Spleen (tissue), 11 donors: ENCODE measurements around the gene NAA15. TPM values are rescaled to one million over a fixed set of nuclear protein-coding genes. Genes with fewer than 3 reads are reported as not detected.

Source experiments
- DNase-seq: peaks from one replicate; pipeline ENCODE4 v3.0.0-alpha.2; 2020
- H3K27ac ChIP-seq, 8 donors: fragments of 200-600 bp; sonication (generic) in 7 of 8; 1 replicate in 4 of 8; 2 replicates in 4 of 8; pipeline versions ENCODE4 v1.5.0 to v1.8.0; 2016 to 2021; ENCODE audit warnings: inconsistent platforms in 4 of 8, mild to moderate bottlenecking in 4 of 8, moderate library complexity in 1 of 8
- H3K27me3 ChIP-seq, 7 donors: fragments of 200-600 bp; sonication (generic) in 6 of 7; replicated peaks in 1 of 7; 1 replicate in 4 of 7; 2 replicates in 3 of 7; pipeline versions ENCODE4 v1.5.0 to v1.8.0; 2016 to 2021; ENCODE audit warnings: inconsistent platforms in 3 of 7, mild to moderate bottlenecking in 1 of 7
- H3K36me3 ChIP-seq, 6 donors: fragments of 200-600 bp; sonication (generic) in 5 of 6; 1 replicate in 4 of 6; 2 replicates in 2 of 6; pipeline versions ENCODE4 v1.5.0 to v1.8.0; 2016 to 2021; ENCODE audit warnings: inconsistent platforms in 2 of 6
- H3K4me1 ChIP-seq, 6 donors: fragments of 200-600 bp; sonication (generic) in 5 of 6; 1 replicate in 3 of 6; 2 replicates in 3 of 6; pipeline versions ENCODE4 v1.5.0 to v1.8.0; 2016 to 2021; ENCODE audit warnings: inconsistent platforms in 3 of 6
- H3K4me3 ChIP-seq, 8 donors: fragments of 200-600 bp; sonication (generic) in 7 of 8; 1 replicate in 4 of 8; 2 replicates in 4 of 8; pipeline versions ENCODE4 v1.5.0 to v1.8.0; 2016 to 2021; ENCODE audit warnings: inconsistent platforms in 4 of 8, mild to moderate bottlenecking in 4 of 8, moderate library complexity in 2 of 8
- H3K9me3 ChIP-seq, 8 donors: fragments of 200-600 bp; sonication (generic) in 7 of 8; 1 replicate in 4 of 8; 2 replicates in 4 of 8; pipeline versions ENCODE4 v1.5.0 to v1.8.0; 2016 to 2021; ENCODE audit warnings: inconsistent platforms in 4 of 8
- CTCF ChIP-seq, 11 experiments: fragments of 200-600 bp in 7 of 11; fragments of 450-650 bp in 4 of 11; sonication (generic) in 4 of 11; IDR thresholded peaks in 8 of 11; conservative IDR thresholded peaks in 3 of 11; 1 replicate in 7 of 11; 2 replicates in 4 of 11; pipeline versions ENCODE4 v1.4.0 to v1.8.0; 2016 to 2021; ENCODE audit warnings: antibody characterized with exemption in 11 of 11, inconsistent platforms in 4 of 11, mild to moderate bottlenecking in 1 of 11
- POLR2A ChIP-seq, 3 donors: fragments of 450-650 bp; IDR thresholded peaks; one replicate each; pipeline ENCODE4 v1.5.1; 2017; ENCODE audit warnings: antibody characterized with exemption in 3 of 3, mild to moderate bottlenecking in 1 of 3
- POLR2AphosphoS5 ChIP-seq, 3 donors: sonication (generic); formaldehyde crosslinking; IDR thresholded peaks; one replicate each; pipeline ENCODE4 v1.5.1; 2017; ENCODE audit warnings: antibody characterized with exemption in 3 of 3
- WGBS, 5 donors: extraction: QIAGEN DNeasy Blood & Tissue Kit in 3 of 5; methylation state at CpG; one replicate each; pipeline versions ENCODE4 v1.1.5 to v1.1.7; 2013 to 2018; 5-methylcytosine and 5-hydroxymethylcytosine counted together
- intact Hi-C: fragments of 100-400 bp; cut with DNase I; formaldehyde crosslinking; loops from one replicate; pipeline ENCODE4 v1.15.0; 2023; ENCODE audit warnings: low total_unique reads
- polyA plus RNA-seq, 3 donors: library from polyadenylated mRNA; stranded (reverse); fragments of 200-250 nt; gene quantifications; one replicate each; pipeline ENCODE4 v1.2.1, GENCODE V29; 2013
- total RNA-seq, 7 donors: library from RNA; depleted of rRNA in 3 of 7; stranded (reverse); fragments of >200 nt in 3 of 7; fragmentation: NEBNext Ultra II Directional in 4 of 7; extraction: Animal tissue kit (Norgen Biotek cat#: 25700) in 4 of 7; gene quantifications; one replicate each; pipeline versions ENCODE4 v1.1.0 to v1.2.1, GENCODE V29; 2016 to 2021
- donor health status: healthy with polysubstance abuse.
- donor health status: DM: no; HTN: no; CAD: no; lungs with moderate emphysema.
- donor health status: DM: no; HTN: no; CAD: no.
- donor health status: Bipolar disorder and iron deficiency.
- donor health status: healthy.
- donor health status: DM: no; HTN: no; CAD: no.
- donor health status: DM: yes; HTN: yes; CAD: no.

NAA15 gene
- total and polyA plus RNA-seq, 10 donors, result 5.4 to 66.7 (median 37.8) TPM

- intact Hi-C loops, result no loop called here
- H3K27ac ChIP-seq, result no peak overlapping the region
- DNase-seq, result no peak
- TF ChIP-seq POLR2A (IDR thresholded peaks at IDR 0.05) (no peak), CTCF (IDR thresholded peaks at IDR 0.05 in 8 of 11, conservative IDR thresholded peaks at IDR 0.05 in 3 of 11) (no peak), POLR2AphosphoS5 (IDR thresholded peaks at IDR 0.05) (no peak)
- no peaks in the 10 kb centered on the region for H3K27me3 ChIP-seq
- H3K4me1 ChIP-seq, result peaks cover 0 to 38% (median 3%) of the 10 kb centered on the region in 6 donors
- H3K4me3 ChIP-seq, result no peak overlapping the region
- peaks cover 0 to 67% (median 21%) of the 10 kb centered on the region in 6 donors for H3K36me3 ChIP-seq
- no peaks in the 10 kb centered on the region for H3K9me3 ChIP-seq
Observed at GRCh38 chr4:139337612-139338011, 36.3 kb downstream of the NAA15 start.

DNA sequence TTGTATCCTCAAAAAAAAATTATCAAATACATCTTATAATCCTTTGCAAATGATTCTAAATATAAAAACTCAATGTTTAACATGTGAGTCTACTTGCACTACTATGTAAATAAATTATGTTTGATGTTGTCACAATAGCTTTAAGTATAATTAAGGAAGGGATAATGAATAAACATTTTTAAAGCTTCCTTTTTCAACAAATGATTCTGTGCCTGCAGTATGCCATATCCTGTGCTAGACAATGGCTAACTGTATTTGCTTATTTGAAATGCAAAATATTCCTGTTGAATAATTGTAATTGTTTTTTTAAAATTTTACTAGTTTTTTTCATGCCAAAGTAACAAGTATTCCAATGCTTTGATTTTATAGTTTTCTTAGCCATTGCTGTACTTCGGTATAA is 60.0 kb downstream of the NAA15 start:
- DNase-seq, result no peak
- intact Hi-C loops, result no loop called here
- Histone ChIP-seq H3K9me3 (no peaks in the 10 kb centered on the region), H3K27ac (no peak overlapping the region), H3K36me3 (peaks cover 0 to 97% (median 59%) of the 10 kb centered on the region in 6 donors), H3K4me1 (peaks cover 0 to 7% (median 0%) of the 10 kb centered on the region in 6 donors), H3K4me3 (no peak overlapping the region), H3K27me3 (no peaks in the 10 kb centered on the region)
- TF ChIP-seq POLR2A (IDR thresholded peaks at IDR 0.05) (no peak), POLR2AphosphoS5 (IDR thresholded peaks at IDR 0.05) (no peak), CTCF (IDR thresholded peaks at IDR 0.05 in 8 of 11, conservative IDR thresholded peaks at IDR 0.05 in 3 of 11) (no peak)
- WGBS, 5 donors, result 96 to 100% (median 98%) methylated on average over 1 of the region's 1 CpG

- WGBS, 5 donors, result 70 to 91% (median 85%) methylated on average over 1 of the region's 1 CpG
- Histone ChIP-seq H3K9me3 (no peaks in the 10 kb centered on the region), H3K27me3 (no peaks in the 10 kb centered on the region), H3K4me3 (no peak overlapping the region), H3K27ac (no peak overlapping the region), H3K4me1 (peaks cover 0 to 5% (median 0%) of the 10 kb centered on the region in 6 donors), H3K36me3 (peaks cover 0 to 97% (median 41%) of the 10 kb centered on the region in 6 donors)
- TF ChIP-seq POLR2AphosphoS5 (IDR thresholded peaks at IDR 0.05) (no peak), CTCF (IDR thresholded peaks at IDR 0.05 in 8 of 11, conservative IDR thresholded peaks at IDR 0.05 in 3 of 11) (no peak), POLR2A (IDR thresholded peaks at IDR 0.05) (no peak)
- intact Hi-C loops, result no loop called here
- DNase-seq, result no peak
Observed at GRCh38 chr4:139367421-139368090, 66.3 kb downstream of the NAA15 start.

- Histone ChIP-seq H3K36me3 (peaks cover 0 to 98% (median 49%) of the 10 kb centered on the region in 6 donors), H3K4me1 (no peaks in the 10 kb centered on the region), H3K4me3 (no peak overlapping the region), H3K27me3 (no peaks in the 10 kb centered on the region), H3K9me3 (no peaks in the 10 kb centered on the region), H3K27ac (no peak overlapping the region)
- DNase-seq, result no peak
- WGBS, 5 donors, result 92 to 100% (median 97%) methylated on average over 1 of the region's 1 CpG
- TF ChIP-seq POLR2AphosphoS5 (IDR thresholded peaks at IDR 0.05) (no peak), POLR2A (IDR thresholded peaks at IDR 0.05) (no peak), CTCF (IDR thresholded peaks at IDR 0.05 in 8 of 11, conservative IDR thresholded peaks at IDR 0.05 in 3 of 11) (no peak)
- intact Hi-C loops, result no loop called here
Observed at GRCh38 chr4:139368998-139369397, 67.7 kb downstream of the NAA15 start.
